Adipocyte (in vitro differentiated cells): ENCODE measurements around the gene CACNA1E.

Experiments used
- DNase-seq: peaks from one replicate; pipeline ENCODE4 v3.0.0-alpha.2; 2015; ENCODE audit warnings: low read depth
- H3K27me3 ChIP-seq: replicated peaks from 2 replicates; pipeline ENCODE4 v1.7.0; 2013; ENCODE audit warnings: mild to moderate bottlenecking, low read length, moderate library complexity; ENCODE audit not compliant: control insufficient read depth, insufficient read depth
- H3K36me3 ChIP-seq: 2 replicates; pipeline ENCODE4 v1.7.0; 2013; ENCODE audit warnings: low read length, mild to moderate bottlenecking, moderate library complexity; ENCODE audit not compliant: control insufficient read depth, insufficient read depth, severe bottlenecking
- H3K4me1 ChIP-seq: 2 replicates; pipeline ENCODE4 v1.7.0; 2013; ENCODE audit warnings: mild to moderate bottlenecking, low read length, moderate library complexity; ENCODE audit not compliant: control insufficient read depth, insufficient read depth
- H3K4me3 ChIP-seq: 2 replicates; pipeline ENCODE4 v1.7.0; 2013; ENCODE audit warnings: mild to moderate bottlenecking, low read length, moderate library complexity
- H3K9ac ChIP-seq: 2 replicates; pipeline ENCODE4 v1.7.0; 2013; ENCODE audit warnings: mild to moderate bottlenecking, low read length, moderate library complexity
- H3K9me3 ChIP-seq: 2 replicates; pipeline ENCODE4 v1.7.0; 2013; ENCODE audit warnings: mild to moderate bottlenecking, low read length, moderate library complexity; ENCODE audit not compliant: control insufficient read depth

Gene CACNA1E

GRCh38 chr1:181592255-181592859 lies 109.0 kb downstream of the CACNA1E start:
- Histone ChIP-seq H3K27me3 (peaks cover 5% of the 10 kb centered on the region), H3K9me3 (no peaks in the 10 kb centered on the region), H3K4me1 (no peaks in the 10 kb centered on the region), H3K36me3 (no peaks in the 10 kb centered on the region), H3K9ac (no peak overlapping the region), H3K4me3 (no peak overlapping the region)
- DNase-seq: no peak

GRCh38 chr1:181593042-181593441 lies 109.7 kb downstream of the CACNA1E start:
- no peak overlapping the region for H3K9ac ChIP-seq
- H3K4me1 ChIP-seq: no peaks in the 10 kb centered on the region

GRCh38 chr1:181594553-181594952 lies 111.2 kb downstream of the CACNA1E start:
- DNase-seq: no peak
- Histone ChIP-seq H3K9me3 (no peaks in the 10 kb centered on the region), H3K4me3 (no peak overlapping the region), H3K9ac (no peak overlapping the region), H3K4me1 (no peaks in the 10 kb centered on the region), H3K36me3 (no peaks in the 10 kb centered on the region), H3K27me3 (peaks cover 5% of the 10 kb centered on the region)

More at GRCh38 chr1:181593042-181593441, 109.7 kb downstream of the CACNA1E start:
- Histone ChIP-seq H3K27me3 (peaks cover 5% of the 10 kb centered on the region), H3K36me3 (no peaks in the 10 kb centered on the region), H3K4me3 (no peak overlapping the region), H3K9me3 (no peaks in the 10 kb centered on the region)
- DNase-seq: no peak

GRCh38 chr1:181595234-181595633 lies 111.9 kb downstream of the CACNA1E start:
- Histone ChIP-seq H3K9me3 (no peaks in the 10 kb centered on the region), H3K4me3 (no peak overlapping the region), H3K4me1 (no peaks in the 10 kb centered on the region), H3K9ac (no peak overlapping the region), H3K27me3 (peaks cover 5% of the 10 kb centered on the region), H3K36me3 (no peaks in the 10 kb centered on the region)
- no peak for DNase-seq

GRCh38 chr1:181601186-181601950 lies 118.1 kb downstream of the CACNA1E start:
- Histone ChIP-seq H3K4me1 (no peaks in the 10 kb centered on the region), H3K4me3 (no peak overlapping the region), H3K9ac (no peak overlapping the region), H3K9me3 (no peaks in the 10 kb centered on the region), H3K27me3 (no peaks in the 10 kb centered on the region), H3K36me3 (no peaks in the 10 kb centered on the region)
- no peak for DNase-seq

- Histone ChIP-seq H3K27me3 (peaks cover 5% of the 10 kb centered on the region), H3K4me3 (no peak overlapping the region), H3K4me1 (no peaks in the 10 kb centered on the region), H3K36me3 (no peaks in the 10 kb centered on the region), H3K9ac (no peak overlapping the region), H3K9me3 (no peaks in the 10 kb centered on the region)
- DNase-seq: no peak
Measured at GRCh38 chr1:181603735-181604410, 120.6 kb downstream of the CACNA1E start.

- H3K9me3 ChIP-seq: peaks cover 4% of the 10 kb centered on the region
- H3K27me3 ChIP-seq: peaks cover 5% of the 10 kb centered on the region
- no peak overlapping the region for H3K4me3 ChIP-seq
- no peak overlapping the region for H3K9ac ChIP-seq
- no peaks in the 10 kb centered on the region for H3K4me1 ChIP-seq
- DNase-seq: no peak
- no peaks in the 10 kb centered on the region for H3K36me3 ChIP-seq
Measured at GRCh38 chr1:181604482-181605249, 121.3 kb downstream of the CACNA1E start.

GRCh38 chr1:181607524-181607923 lies 124.2 kb downstream of the CACNA1E start:
- no peaks in the 10 kb centered on the region for H3K4me1 ChIP-seq
- DNase-seq: no peak
- no peak overlapping the region for H3K9ac ChIP-seq
- H3K4me3 ChIP-seq: no peak overlapping the region
- no peaks in the 10 kb centered on the region for H3K36me3 ChIP-seq
- H3K27me3 ChIP-seq: peaks cover 5% of the 10 kb centered on the region
- H3K9me3 ChIP-seq: peaks cover 4% of the 10 kb centered on the region

GRCh38 chr1:181608386-181608785 lies 125.1 kb downstream of the CACNA1E start:
- Histone ChIP-seq H3K36me3 (no peaks in the 10 kb centered on the region), H3K9ac (no peak overlapping the region), H3K4me3 (no peak overlapping the region), H3K4me1 (no peaks in the 10 kb centered on the region), H3K9me3 (peaks cover 8% of the 10 kb centered on the region), H3K27me3 (peaks cover 5% of the 10 kb centered on the region)
- DNase-seq: no peak

- Histone ChIP-seq H3K4me3 (no peak overlapping the region), H3K9me3 (peaks cover 13% of the 10 kb centered on the region), H3K27me3 (peaks cover 5% of the 10 kb centered on the region), H3K9ac (no peak overlapping the region), H3K36me3 (no peaks in the 10 kb centered on the region), H3K4me1 (no peaks in the 10 kb centered on the region)
- DNase-seq: no peak
Measured at GRCh38 chr1:181608948-181609347, 125.6 kb downstream of the CACNA1E start.

- H3K4me1 ChIP-seq: no peaks in the 10 kb centered on the region
- no peaks in the 10 kb centered on the region for H3K36me3 ChIP-seq
- H3K4me3 ChIP-seq: no peak overlapping the region
- no peak overlapping the region for H3K9ac ChIP-seq
- DNase-seq: no peak
- peaks cover 18% of the 10 kb centered on the region for H3K9me3 ChIP-seq
- H3K27me3 ChIP-seq: peaks cover 3% of the 10 kb centered on the region
Measured at GRCh38 chr1:181612100-181612499, 128.8 kb downstream of the CACNA1E start.
